IPS DF 6.9 (cell line): ENCODE data around the gene PAX8.
"Not testable (repeated sequence)": the region's sequence is repeated elsewhere in the genome, so short reads cannot be mapped to it uniquely, and the experiment has no call there.

ENCODE experiments used
- DNase-seq: peaks from one replicate; pipeline ENCODE4 v3.0.0-alpha.2; 2013; ENCODE audit warnings: low read depth, low spot score
- H3K27ac ChIP-seq: one replicate; pipeline ENCODE4 v1.5.1; 2013; ENCODE audit warnings: low read length, control low read depth
- H3K27me3 ChIP-seq: 2 replicates; pipeline ENCODE4 v1.6.1; 2013; ENCODE audit warnings: mild to moderate bottlenecking, low read length; ENCODE audit not compliant: control insufficient read depth, insufficient read depth
- H3K36me3 ChIP-seq: 2 replicates; pipeline ENCODE4 v1.6.1; 2013; ENCODE audit warnings: low read length; ENCODE audit not compliant: control insufficient read depth, insufficient read depth
- H3K4me1 ChIP-seq: 2 replicates; pipeline ENCODE4 v1.6.1; 2013; ENCODE audit warnings: low read length; ENCODE audit not compliant: control insufficient read depth, insufficient read depth
- H3K4me3 ChIP-seq: 2 replicates; pipeline ENCODE4 v1.5.1; 2013; ENCODE audit warnings: mild to moderate bottlenecking, low read length
- H3K9me3 ChIP-seq: 2 replicates; pipeline ENCODE4 v1.6.1; 2013; ENCODE audit warnings: low read length, inconsistent platforms; ENCODE audit not compliant: control insufficient read depth, insufficient read depth
- WGBS: extraction: QIAGEN DNeasy Blood & Tissue Kit; methylation state at CpG from one replicate; pipeline ENCODE4 v1.1.7; 2013; ENCODE audit warnings: mixed read lengths, missing lambda C conversion rate; ENCODE audit not compliant: insufficient read length, insufficient coverage; 5-methylcytosine and 5-hydroxymethylcytosine counted together

Gene PAX8

DNA sequence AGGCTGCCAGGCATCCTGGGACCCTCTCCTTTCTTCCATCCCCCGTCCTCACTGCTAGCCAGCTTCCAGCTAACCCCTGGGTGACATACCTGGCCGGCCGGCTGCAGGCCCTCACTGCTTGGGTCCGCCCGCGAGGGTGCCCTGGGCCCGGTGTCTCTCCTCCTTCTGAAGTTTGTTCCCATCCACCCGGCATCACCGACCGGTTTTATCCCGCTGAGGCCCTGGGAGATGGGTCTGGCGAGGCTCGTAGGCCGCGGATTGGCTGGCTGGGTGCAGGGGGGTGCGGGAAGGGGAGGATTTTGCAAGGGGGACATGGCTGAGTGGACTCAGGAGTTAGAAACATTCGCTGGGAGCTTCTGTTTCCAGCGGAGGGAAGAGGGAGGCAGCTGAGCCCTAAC is at the start of gene PAX8:
Gene PAX8 (minus strand): TSS at position 180 of the 398 bp plus-strand sequence. CDS start 527 bp downstream, outside the sequence.
- no peak within 1 kb of the TSS for H3K27ac ChIP-seq
- peaks cover 63% of the 10 kb centered on the region for H3K27me3 ChIP-seq
- no CpG with 5 or more reads among the region's 18 CpGs for WGBS
- no peak for DNase-seq
- H3K9me3 ChIP-seq, result no peaks in the 10 kb centered on the region
- H3K36me3 ChIP-seq, result no peaks in the 10 kb centered on the region
- peak within 1 kb of the TSS; percentile 39; the same call in 1 of the 2 replicates for H3K4me3 ChIP-seq
- H3K4me1 ChIP-seq, result peaks cover 3% of the 10 kb centered on the region; the same call in 1 of the 2 replicates

DNA sequence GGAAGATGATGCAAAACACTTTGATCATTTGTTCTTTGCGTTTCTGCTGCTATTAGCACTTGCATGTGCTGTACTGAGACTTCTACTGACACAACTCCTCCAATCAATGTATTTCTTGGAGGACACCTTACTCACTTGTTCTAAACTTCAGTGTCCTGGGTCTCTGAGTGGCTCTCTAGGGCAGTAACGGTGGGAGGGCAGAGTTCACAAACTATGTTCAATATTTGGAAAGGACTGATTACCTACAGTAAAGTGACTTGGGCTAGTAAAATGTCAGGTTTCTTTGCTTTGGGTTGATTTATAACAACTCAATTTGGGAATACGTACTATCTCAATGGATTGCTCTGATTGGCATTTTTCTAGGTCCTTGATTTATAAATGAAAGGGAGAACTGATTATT is 49.3 kb upstream of the PAX8 start:
- H3K4me1 ChIP-seq, result no peaks in the 10 kb centered on the region; the same call in 1 of the 2 replicates
- WGBS, result no CpG with 5 or more reads among the region's 3 CpGs
- no peak for DNase-seq
- H3K27me3 ChIP-seq, result no peaks in the 10 kb centered on the region; the same call in 1 of the 2 replicates
- no peak overlapping the region for H3K27ac ChIP-seq
- H3K36me3 ChIP-seq, result no peaks in the 10 kb centered on the region
- no peak overlapping the region for H3K4me3 ChIP-seq
- no peaks in the 10 kb centered on the region for H3K9me3 ChIP-seq

DNA sequence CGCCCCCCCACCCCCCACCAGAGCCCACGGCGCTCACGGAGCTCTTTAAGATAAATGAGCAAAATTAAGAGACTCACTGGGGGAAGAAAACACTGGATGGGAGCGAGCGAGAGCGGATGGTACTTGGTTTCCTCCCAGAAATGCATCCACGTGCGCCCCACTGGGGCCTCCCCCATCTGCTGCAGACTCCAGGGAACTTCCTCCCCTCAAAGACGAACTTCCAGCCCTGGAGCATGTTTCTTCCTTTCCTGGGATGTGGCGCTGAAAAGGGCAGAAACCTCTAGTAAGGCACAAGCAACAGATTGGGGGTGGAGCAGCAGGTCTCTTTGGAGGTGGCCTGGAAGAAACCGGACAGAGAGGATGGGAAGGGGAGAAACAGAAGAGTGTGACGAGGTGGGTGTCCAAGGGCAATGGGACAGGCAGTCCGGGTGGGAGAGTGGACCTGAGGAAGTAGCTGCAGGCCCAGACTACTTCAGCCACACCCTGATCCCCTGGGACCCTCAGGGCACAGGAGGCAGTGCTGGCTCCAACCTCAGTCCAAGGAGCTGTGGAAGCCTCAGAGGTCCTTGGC is 46.5 kb upstream of the PAX8 start:
- H3K27ac ChIP-seq, result not testable (repeated sequence)
- WGBS, result no CpG with 5 or more reads among the region's 14 CpGs

DNA sequence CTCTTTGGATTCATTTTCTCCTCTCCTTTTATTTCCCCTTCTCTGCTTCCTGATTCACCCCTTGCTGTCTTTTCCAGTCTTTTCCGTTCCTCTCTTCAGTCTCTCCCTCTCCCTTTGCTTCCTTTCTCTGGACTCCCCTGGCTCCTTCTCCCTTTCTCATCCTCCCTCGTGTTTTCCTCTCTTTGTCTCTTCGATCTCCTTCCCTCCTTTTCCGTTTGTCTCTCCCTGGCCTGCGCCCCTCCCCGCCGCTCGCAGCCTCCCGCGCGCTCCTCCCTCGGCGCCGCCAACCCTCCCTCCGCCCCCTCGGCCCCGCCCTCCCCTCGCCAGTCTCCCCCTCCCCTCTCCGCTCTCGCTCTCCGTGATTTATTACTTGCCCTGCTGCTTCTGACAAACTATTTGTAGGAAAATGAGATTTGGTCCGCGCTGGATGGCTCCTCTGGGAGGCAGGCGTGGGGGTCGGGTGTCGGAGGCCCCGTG is 46.0 kb upstream of the PAX8 start:
- Histone ChIP-seq H3K36me3 (no peaks in the 10 kb centered on the region), H3K27ac (no peak overlapping the region), H3K4me1 (no peaks in the 10 kb centered on the region), H3K27me3 (no peaks in the 10 kb centered on the region; the same call in 1 of the 2 replicates), H3K9me3 (no peaks in the 10 kb centered on the region), H3K4me3 (peak overlapping the region; percentile 35; the same call in 1 of the 2 replicates)
- WGBS, result no CpG with 5 or more reads among the region's 27 CpGs
- DNase-seq, result peak; percentile 25

More for the DNA sequence above, 46.5 kb upstream of the PAX8 start:
- H3K4me1 ChIP-seq, H3K36me3 ChIP-seq, H3K27me3 ChIP-seq, DNase-seq, H3K9me3 ChIP-seq: not testable (repeated sequence)
- peak overlapping the region; percentile 35; the same call in 1 of the 2 replicates for H3K4me3 ChIP-seq

DNA sequence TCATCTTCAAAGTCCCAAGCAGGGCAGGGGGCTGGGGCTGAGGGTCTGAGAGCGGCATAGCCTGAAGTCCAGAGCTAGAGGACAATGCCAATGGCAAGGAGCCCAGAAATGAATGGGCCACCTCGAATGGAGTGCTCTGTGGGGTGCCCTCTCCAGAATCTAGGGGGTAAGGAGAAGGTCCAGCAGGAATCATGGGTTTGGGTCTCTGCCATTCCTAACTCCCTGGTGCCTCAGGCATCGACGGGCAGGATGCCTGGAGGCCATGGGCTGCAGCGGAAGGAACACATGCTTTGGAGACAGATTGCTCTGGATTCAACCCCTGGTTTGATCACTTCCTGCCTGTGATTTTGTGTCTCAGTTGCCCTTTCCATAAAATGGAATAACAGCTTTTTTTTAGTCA is 44.4 kb upstream of the PAX8 start:
- H3K4me1 ChIP-seq, H3K27ac ChIP-seq, H3K27me3 ChIP-seq, DNase-seq, H3K9me3 ChIP-seq, H3K4me3 ChIP-seq, H3K36me3 ChIP-seq: not testable (repeated sequence)
- WGBS, result no CpG with 5 or more reads among the region's 5 CpGs

DNA sequence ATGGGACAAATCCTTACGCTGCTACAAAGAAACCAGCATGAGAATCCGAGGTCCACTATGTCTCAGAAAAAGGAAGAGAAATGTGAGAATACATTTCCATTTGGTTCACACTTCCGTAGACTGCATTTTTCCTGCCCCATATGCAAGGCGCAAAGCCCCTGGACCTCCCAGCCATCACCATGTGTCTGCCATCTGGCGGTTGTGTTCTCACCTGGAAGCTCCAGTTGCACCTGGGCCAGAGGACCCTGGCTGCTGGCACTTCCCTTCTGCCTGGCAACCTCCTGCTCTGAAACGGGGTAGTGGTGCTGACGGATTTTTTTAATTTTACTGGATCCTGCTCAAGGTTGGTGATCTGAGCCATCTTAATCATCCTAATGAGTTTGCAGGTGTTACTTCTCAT is 41.4 kb upstream of the PAX8 start:
- not testable (repeated sequence) for H3K4me1 ChIP-seq, H3K27ac ChIP-seq, H3K27me3 ChIP-seq, H3K36me3 ChIP-seq, DNase-seq, H3K4me3 ChIP-seq, H3K9me3 ChIP-seq
- WGBS, result no CpG with 5 or more reads among the region's 7 CpGs

DNA sequence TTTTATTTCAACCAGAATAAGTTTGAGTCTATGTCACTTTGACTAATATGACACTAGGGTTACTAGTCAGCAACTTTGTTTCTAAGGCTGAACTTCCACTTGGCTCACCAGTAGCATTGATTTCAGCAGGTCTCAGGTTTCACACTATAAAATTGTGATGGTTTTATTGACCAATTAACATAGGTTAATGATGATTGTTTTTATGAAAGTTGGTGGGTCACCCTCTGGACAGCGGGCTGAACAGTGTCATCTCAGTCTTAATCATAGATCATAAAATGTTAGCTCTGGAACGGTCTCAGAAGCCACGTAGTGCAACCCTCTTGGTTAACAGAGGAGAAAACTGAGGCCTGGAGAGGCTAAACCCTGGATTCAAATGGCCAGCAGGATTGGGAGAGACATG is 40.2 kb upstream of the PAX8 start:
- not testable (repeated sequence) for H3K27ac ChIP-seq, H3K4me3 ChIP-seq, H3K36me3 ChIP-seq, H3K4me1 ChIP-seq, DNase-seq, H3K27me3 ChIP-seq, H3K9me3 ChIP-seq
- no CpG with 5 or more reads among the region's 3 CpGs for WGBS

DNA sequence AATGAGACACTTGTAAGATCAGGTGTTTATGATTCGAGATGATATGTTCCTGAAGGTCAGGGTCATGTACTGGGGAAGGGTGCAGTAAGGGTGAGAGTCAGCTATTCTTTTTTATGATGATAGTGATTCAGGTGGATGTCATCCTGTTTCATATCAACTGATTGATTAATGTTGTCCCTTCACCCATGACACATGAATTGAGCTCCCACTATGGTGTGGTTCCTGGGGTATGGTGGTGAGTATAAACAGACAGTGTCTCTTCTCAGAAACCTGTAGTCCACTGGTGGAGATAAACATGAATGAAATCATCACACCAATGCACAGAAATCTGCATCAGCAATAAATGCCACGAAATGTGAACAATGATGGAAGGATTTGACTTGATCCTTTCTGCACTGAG is 37.4 kb upstream of the PAX8 start:
- no CpG with 5 or more reads among the region's 2 CpGs for WGBS
- H3K4me1 ChIP-seq, result no peaks in the 10 kb centered on the region
- DNase-seq, result no peak

DNA sequence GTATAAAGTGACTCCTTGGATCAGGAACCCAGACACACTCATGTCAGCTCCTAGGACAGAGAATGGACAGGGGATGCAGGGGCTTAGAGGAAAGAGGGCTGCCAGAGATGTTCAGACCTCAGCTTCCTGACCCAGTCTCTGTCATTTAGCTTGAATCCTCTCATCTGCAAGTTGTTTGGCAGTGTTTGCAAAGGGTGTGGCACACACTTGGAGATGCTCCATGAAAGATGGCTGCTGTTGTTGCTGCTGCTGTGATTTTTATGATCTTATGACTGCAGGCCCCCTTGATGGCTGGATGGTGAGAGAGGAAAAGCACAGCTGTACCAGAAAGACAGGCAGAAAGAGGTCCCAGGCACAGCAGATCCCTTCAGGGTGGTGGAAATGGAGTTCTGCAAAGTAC is 35.9 kb upstream of the PAX8 start:
- H3K36me3 ChIP-seq, DNase-seq, H3K27ac ChIP-seq, H3K4me1 ChIP-seq, H3K9me3 ChIP-seq, H3K4me3 ChIP-seq, H3K27me3 ChIP-seq: not testable (repeated sequence)

More for the DNA sequence above, 37.4 kb upstream of the PAX8 start:
- H3K27me3 ChIP-seq, result no peaks in the 10 kb centered on the region
- no peak overlapping the region for H3K4me3 ChIP-seq
- H3K36me3 ChIP-seq, result no peaks in the 10 kb centered on the region
- no peaks in the 10 kb centered on the region for H3K9me3 ChIP-seq
- H3K27ac ChIP-seq, result no peak overlapping the region

DNA sequence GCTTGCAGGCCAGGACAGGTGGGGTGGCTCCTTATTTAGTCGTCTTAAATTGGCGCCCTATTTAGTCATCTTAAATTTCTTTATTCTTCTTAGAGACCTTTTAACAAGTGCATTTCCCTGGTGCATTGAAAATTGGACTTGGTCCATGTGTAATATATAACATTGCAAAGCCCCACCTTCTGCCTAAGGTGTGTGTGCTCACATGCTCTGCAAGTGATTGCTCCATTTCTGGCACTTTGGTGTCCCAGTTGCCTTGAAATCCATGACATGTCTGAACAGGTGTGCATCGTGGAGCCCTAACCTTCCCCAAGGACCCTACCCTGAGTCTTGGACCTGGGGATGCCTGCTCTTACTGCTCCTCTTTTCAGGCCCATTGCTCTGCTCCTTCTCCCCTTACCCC is 35.5 kb upstream of the PAX8 start:
- H3K4me1 ChIP-seq, H3K9me3 ChIP-seq, H3K36me3 ChIP-seq, DNase-seq, H3K4me3 ChIP-seq, H3K27me3 ChIP-seq, H3K27ac ChIP-seq: not testable (repeated sequence)
- WGBS, result no CpG with 5 or more reads among the region's 3 CpGs

DNA sequence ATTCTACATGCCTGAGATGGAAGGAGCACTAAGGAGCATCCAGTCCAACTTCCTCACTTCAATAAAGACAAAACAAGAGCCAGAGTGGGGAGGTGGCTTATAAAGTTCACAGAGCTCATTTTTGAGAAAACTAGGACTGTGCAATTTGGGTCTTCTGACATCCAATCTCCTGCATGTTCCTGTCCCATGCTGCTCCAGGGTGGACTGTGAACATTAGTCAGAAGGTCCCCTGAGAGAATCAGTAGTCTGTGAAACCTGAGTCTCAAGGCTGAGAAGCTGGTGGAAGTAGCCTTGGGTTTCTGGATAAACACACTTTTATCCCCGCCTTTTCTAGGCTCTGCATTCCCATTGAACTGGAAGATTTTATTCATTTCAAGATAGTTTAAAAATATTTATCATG is 33.1 kb upstream of the PAX8 start:
- WGBS, result no CpG with 5 or more reads among the region's 1 CpG
- not testable (repeated sequence) for H3K4me3 ChIP-seq, H3K36me3 ChIP-seq, H3K9me3 ChIP-seq, H3K4me1 ChIP-seq, H3K27me3 ChIP-seq, DNase-seq, H3K27ac ChIP-seq
